ENCODE results near the gene RASAL3.
"Not testable (repeated sequence)": the region's sequence is repeated elsewhere in the genome, so short reads cannot be mapped to it uniquely, and the experiment has no call there.

The RASAL3 gene

DNA sequence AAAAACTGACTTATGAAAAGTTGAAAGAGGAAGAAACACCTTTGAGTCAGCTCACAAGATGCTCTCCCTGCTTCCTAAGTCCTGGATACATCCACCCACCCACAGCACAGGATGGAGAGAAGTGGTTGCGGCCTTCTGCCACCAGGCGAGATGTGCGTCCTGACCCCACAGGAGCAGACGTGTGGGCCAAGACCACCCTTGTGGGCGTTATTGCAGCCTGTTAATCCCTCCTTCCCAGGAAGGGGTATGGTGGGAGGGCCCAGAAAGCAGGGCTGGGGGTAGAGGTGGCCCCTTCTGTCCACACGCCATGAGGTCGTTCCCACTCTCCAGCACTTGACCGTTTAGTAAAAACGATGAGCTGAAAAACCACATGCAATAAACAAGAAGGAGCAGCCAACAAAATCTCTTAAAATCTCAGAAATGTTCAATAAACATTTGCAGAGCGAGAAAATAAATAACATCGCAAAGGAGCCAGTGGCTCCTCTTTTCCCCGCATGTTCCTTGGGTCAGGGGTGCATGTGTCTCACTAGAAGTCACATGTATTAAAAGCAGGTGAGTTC, 43.1 kb downstream of the RASAL3 start:
- DNase-seq (ENCODE audit: low read depth in 2 of 2): no peak

DNA sequence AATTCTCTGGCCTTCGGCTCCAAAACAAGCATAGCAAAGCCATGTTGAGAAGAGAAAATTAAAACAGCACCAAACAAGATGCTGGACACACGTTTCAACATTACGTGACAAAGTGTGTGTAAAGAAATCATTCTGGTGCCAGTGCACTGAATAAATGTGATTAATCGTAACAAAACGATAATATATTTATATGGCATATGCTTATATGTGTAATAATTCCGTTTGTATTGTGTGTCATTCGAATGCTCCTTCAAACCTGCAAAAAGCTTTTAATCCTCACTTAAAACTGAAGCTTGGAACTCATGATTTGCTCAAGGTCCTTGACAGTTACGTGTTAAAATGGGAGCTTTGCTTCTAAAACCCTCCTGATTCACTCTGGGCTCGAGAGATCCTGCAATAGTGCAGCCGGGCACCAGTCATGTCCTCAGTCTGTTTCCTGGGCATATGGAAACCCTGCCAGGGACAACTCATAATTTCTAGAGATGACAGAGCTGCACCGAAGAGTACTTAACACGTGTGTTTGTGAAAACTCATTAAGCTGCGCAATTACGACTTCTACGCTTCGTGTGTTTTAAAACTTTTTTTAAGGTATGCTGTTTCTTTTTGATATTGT, 44.8 kb downstream of the RASAL3 start:
- DNase-seq (ENCODE audit: low read depth in 2 of 2): no peak

DNA sequence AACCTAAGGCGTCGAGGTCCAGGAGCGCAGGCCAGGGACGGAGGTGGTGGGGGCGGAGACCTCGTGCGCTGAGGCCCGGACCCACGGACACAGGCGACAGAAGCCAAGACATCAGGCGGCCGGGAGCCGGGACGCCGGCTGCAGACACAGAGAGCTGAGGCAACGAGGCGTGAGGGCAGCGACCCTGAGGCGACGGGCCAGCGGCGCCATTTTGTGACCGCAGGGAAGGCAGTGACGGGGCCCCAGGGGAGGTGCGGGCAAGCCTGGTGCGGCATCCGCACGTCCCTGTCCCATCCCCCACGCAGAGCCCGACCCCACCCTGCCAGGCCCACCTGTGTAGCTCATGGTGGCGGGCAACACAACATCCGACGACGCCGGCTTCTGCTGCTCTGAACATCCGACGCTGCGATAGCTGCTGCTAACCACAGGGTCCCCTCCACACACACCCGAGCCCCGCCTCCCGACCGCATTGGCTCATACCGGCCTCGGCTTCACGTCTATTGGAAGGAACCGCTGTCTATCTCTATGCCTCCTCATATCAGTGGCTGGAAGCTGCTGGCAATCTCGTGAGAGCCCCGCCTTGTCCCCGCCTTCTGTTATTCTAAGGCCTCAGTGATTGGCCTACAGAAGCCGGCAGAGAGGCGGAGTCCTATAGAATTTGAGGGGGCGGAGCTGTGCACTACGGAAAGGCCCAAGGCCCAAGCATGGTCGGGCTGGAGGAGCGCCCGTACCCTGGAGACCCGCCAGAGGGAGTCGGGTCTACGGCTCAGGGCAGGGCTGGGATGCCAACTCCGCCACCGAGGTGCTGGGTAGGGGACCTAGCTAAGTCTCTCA, 45.5 kb downstream of the RASAL3 start, which contains the start of gene AKAP8L:
Gene AKAP8L, minus strand, starts transcription at position 410 of the 834 bp plus-strand sequence. Its CDS starts 65 bp downstream, at position 345.
- peak; percentile 93 to 95 for DNase-seq (ENCODE audit: low read depth in 2 of 2)

GRCh38 chr19:15418231-15418578, 46.1 kb downstream of the RASAL3 start:
- DNase-seq (ENCODE audit: low read depth in 2 of 2): no peak

DNA sequence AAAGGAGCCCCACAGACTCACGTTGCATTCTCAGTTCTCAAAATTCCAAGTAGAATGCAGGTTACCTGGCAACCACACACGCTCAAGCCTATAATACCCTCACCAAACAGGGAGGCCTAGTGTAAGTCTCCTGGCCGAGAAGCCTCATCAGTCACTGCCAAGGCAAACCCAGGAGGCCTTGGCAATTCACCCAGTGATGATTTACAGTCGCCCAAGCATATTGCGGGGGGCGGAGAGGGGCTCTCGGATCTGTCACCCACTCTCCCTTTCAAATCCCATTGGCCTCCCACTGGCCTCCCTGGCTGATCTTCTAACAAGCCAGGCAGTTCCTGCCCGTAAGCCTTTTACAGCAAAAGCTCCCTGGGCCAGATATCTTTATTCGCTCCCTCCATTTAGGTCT, 46.6 kb downstream of the RASAL3 start:
- DNase-seq (ENCODE audit: low read depth in 2 of 2): no peak

GRCh38 chr19:15412832-15413231, 51.5 kb downstream of the RASAL3 start:
- no peak for DNase-seq (ENCODE audit: low read depth in 2 of 2)

GRCh38 chr19:15411351-15411750, 53.0 kb downstream of the RASAL3 start:
- not testable (repeated sequence) for DNase-seq (ENCODE audit: low read depth in 2 of 2)

DNA sequence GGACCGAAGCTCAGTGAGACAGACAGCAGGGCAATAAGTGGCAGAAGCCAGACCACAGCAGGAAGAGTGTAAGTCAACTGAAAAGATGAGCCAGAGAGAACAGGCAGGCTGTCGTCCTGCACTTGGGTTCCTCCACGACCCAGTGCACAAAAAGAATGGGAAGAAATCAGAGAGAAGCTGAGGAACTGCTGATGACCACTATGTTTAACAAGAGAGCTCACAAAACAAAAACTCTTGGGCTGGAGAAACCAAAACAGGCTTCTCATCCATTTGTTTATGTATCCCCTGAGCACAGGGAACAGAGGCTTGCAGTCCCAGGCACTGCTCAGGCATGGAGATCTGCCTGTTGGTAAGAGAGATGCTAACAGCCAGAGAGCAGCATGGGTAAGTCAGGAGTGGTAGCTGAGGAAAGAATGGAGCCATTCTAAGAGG, 59.5 kb downstream of the RASAL3 start:
- no peak for DNase-seq (ENCODE audit: low read depth in 2 of 2)

DNA sequence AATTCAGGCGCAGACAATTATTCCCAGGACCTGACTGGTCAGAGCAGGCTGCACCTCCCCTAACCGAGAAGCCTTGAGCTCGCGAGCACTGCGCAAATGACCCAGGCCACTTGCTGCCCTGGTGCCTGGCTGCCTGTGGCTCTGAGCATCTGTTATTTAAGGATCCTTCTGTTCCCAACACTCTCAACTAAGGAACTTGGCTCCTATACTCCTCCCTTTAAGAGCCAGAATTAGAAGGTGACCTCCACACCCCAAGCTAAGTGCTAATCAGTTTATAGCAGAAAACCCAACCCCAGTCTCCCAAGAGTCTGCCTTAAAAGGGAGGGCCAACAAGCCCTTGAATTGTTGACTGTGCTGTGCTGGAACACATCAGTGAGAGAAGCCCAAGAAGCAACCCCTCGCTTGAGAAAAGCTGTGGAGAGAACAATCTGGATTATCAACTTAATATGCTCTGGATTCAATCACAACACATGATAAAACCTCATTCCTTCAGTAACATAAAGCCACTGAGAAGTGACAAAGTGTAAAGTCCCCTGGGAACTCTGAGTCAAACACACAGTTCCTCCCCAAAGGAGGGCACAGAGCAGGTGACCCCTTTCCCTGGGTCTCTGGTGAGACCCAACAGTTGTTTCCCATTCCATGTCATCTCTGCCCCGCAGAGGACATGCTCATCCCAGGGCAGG, 60.1 kb downstream of the RASAL3 start:
- DNase-seq (ENCODE audit: low read depth in 2 of 2): no peak

DNA sequence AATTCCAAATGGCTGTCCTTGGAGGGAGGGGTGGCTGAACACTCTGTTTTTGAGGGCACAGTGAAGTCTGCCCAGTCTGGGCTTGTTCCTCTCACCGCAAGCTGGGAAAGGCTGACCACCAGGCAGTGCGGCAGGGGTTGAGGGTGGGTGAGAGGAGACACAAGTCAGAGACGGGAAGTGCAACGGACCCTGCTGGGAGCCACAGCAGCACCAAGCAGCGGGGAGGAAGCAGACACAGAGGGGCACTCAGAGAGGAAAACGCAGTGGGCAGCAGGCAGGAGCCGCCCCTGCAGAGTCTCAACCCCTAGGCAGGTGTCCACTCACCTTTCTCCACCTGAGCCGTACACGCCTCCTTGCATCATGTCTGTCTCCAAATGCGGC, 61.2 kb downstream of the RASAL3 start:
- no peak for DNase-seq (ENCODE audit: low read depth in 2 of 2)

GRCh38 chr19:15402411-15403150, 61.8 kb downstream of the RASAL3 start:
- DNase-seq (ENCODE audit: low read depth in 2 of 2): no peak

Data from stimulated activated CD8-positive, alpha-beta memory T cell treated with anti-CD3 and anti-CD28 coated beads, Interleukin-7, amount 100 ng/mL, for 1 hour (primary cell).